SK-N-SH treated with all-trans-retinoic acid at 6 μM for 48 hours (cell line): ENCODE results near the gene TTC3.

Experiments used
- CSDC2 ChIP-seq: fragments of 250-450 bp; sonication (Bioruptor Pico); IDR thresholded peaks from 2 replicates; pipeline ENCODE4 v1.5.0; 2020; ENCODE audit warnings: mild to moderate bottlenecking, moderate library complexity
- OSR1 ChIP-seq: fragments of 250-450 bp; sonication (Bioruptor Pico); IDR thresholded peaks from 2 replicates; pipeline ENCODE4 v1.8.0; 2022; ENCODE audit warnings: moderate library complexity, mild to moderate bottlenecking, inconsistent platforms
- ZFP3 ChIP-seq: fragments of 250-450 bp; sonication (Bioruptor Pico); IDR thresholded peaks from 2 replicates; pipeline ENCODE4 v1.5.0; 2020; ENCODE audit warnings: mild to moderate bottlenecking, moderate library complexity
- ZNF70 ChIP-seq: fragments of 450-650 bp; formaldehyde crosslinking; IDR thresholded peaks from 2 replicates; pipeline ENCODE4 v1.5.0; 2020; ENCODE audit warnings: mild to moderate bottlenecking, moderate library complexity
- ZNF8 ChIP-seq: fragments of 450-650 bp; formaldehyde crosslinking; IDR thresholded peaks from 2 replicates; pipeline ENCODE4 v1.5.0; 2020; ENCODE audit warnings: mild to moderate bottlenecking, moderate library complexity

DNA sequence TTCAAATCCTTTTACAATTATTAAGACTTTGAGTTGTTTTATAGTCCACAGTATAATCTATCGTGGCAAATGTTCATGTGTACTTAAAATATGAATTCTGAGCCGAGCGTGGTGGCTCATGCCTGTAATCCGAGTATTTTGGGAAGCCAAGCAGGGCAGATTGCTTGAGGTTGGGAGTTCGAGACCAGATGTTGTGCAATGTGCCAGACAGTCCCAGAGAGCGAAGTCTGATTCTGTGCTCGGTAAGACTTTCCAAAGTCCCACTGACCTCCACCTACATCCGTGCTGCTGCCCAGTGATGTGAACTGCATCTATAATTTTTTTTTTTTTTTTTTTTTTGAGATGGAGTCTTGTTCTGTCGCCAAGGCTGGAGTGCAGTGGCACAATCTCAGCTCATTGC, 141.9 kb downstream of the TTC3 start:
- TF ChIP-seq ZNF8 (CRISPR knock-in tag) (no peak), ZFP3 (CRISPR knock-in tag) (no peak), ZNF70 (CRISPR knock-in tag) (no peak), OSR1 (CRISPR knock-in tag) (no peak), CSDC2 (CRISPR knock-in tag) (no peak)
